OCI-LY3 (cell line): Measurements from ENCODE around the gene IL11RA.

Experiments used
- CTCF ChIP-seq: fragments of 200-600, 300-600 bp; sonication (generic); IDR thresholded peaks from 2 replicates; pipeline ENCODE4 v1.5.1; 2014; ENCODE audit warnings: antibody characterized with exemption, low read length, low read depth
- EZH2phosphoT487 ChIP-seq: fragments of 200-600 bp; shearing (Covaris generic); IDR thresholded peaks from 2 replicates; pipeline ENCODE4 v1.6.1; 2018; ENCODE audit warnings: antibody characterized with exemption, mixed run types, low read depth

GRCh38 chr9:34607331-34607730 lies 44.7 kb upstream of the IL11RA start:
- TF ChIP-seq CTCF (no peak), EZH2phosphoT487 (no peak)
